HUES6 (cell line): Measurements from ENCODE around the gene KCNK5.

Source experiments
- H3K27ac ChIP-seq: 2 replicates; pipeline ENCODE4 v1.7.0; 2013; ENCODE audit warnings: low read depth, mild to moderate bottlenecking, low read length, inconsistent platforms
- H3K27me3 ChIP-seq: 2 replicates; pipeline ENCODE4 v1.6.1; 2013; ENCODE audit warnings: low read length; ENCODE audit not compliant: control insufficient read depth, insufficient read depth
- H3K36me3 ChIP-seq: 2 replicates; pipeline ENCODE4 v1.6.1; 2013; ENCODE audit warnings: low read length; ENCODE audit not compliant: control insufficient read depth, insufficient read depth
- H3K4me1 ChIP-seq: 2 replicates; pipeline ENCODE4 v1.6.1; 2013; ENCODE audit warnings: low read length; ENCODE audit not compliant: control insufficient read depth, insufficient read depth
- H3K4me3 ChIP-seq: 2 replicates; pipeline ENCODE4 v1.5.1; 2013; ENCODE audit warnings: low read depth, low read length
- H3K9ac ChIP-seq: one replicate; pipeline ENCODE4 v1.6.1; 2013; ENCODE audit warnings: mild to moderate bottlenecking, low read length
- H3K9me3 ChIP-seq: 2 replicates; pipeline ENCODE4 v1.6.1; 2013; ENCODE audit warnings: low read depth, low read length; ENCODE audit not compliant: control insufficient read depth, insufficient read depth

The KCNK5 gene

GRCh38 chr6:39204646-39205244 is 24.5 kb downstream of the KCNK5 start:
- H3K27me3 ChIP-seq = no peaks in the 10 kb centered on the region
- H3K4me1 ChIP-seq = peaks cover 71% of the 10 kb centered on the region
- H3K4me3 ChIP-seq = no peak overlapping the region
- H3K9ac ChIP-seq = peak overlapping the region; percentile 49
- H3K27ac ChIP-seq = no peak overlapping the region
- H3K9me3 ChIP-seq = no peaks in the 10 kb centered on the region
- no peaks in the 10 kb centered on the region for H3K36me3 ChIP-seq

DNA sequence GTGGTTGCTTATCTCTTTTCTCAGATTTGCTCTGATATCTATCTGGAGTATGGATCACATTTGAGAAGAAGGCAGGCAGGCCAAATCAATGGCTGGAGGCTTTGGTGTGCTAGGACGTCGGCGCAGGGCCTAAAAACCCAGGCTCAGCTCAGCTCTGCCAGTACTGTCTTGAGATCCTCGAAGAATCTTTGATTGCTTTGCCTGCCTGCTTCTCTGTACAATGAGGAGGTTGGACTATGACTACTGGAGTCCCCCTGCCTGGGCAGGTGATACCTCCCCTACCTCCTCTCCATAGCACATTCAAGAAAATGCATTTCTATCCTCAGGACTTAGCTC is 25.1 kb downstream of the KCNK5 start:
- Histone ChIP-seq H3K27me3 (no peaks in the 10 kb centered on the region), H3K36me3 (no peaks in the 10 kb centered on the region), H3K27ac (no peak overlapping the region), H3K4me3 (no peak overlapping the region), H3K9ac (no peak overlapping the region), H3K9me3 (no peaks in the 10 kb centered on the region), H3K4me1 (peaks cover 68% of the 10 kb centered on the region)

DNA sequence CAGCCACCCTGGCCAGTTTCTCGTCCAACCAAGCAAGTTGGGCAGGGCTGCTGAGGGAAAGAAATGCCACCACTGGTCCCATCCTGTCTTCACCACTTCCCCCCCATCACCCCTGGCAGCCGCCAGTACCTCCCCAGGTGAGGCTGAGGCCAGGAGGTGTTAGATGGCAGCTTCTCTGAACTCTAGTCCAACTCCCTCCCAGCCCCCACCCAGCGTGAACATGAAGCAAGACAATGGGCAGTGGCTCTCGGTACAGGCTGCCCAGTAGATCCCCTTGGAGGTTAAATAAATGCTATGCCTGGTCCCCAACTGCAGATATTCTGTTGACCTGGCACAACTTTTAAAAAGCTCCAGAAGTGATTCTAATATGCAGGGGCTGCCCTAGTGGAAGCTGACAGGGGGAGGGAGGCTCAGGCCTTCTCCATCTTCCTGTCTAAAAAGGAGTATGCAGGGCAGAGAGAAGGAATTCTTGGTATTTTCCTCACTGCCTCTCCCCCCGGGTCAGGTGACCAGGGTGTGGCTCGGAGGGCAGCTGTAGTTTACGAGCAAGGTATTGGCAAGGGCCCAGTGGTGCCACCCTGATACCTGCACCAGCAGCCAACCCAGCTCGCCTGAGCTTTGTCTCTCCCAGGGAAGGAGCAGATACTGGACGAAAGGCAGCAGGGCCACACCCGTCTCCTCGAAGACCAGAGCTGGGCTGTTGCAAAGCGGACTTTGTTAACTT is 25.7 kb downstream of the KCNK5 start:
- Histone ChIP-seq H3K9ac (no peak overlapping the region), H3K9me3 (no peaks in the 10 kb centered on the region), H3K4me3 (no peak overlapping the region), H3K27ac (no peak overlapping the region), H3K27me3 (no peaks in the 10 kb centered on the region), H3K36me3 (no peaks in the 10 kb centered on the region), H3K4me1 (peaks cover 64% of the 10 kb centered on the region)

- Histone ChIP-seq H3K9me3 (no peaks in the 10 kb centered on the region), H3K27me3 (no peaks in the 10 kb centered on the region), H3K4me1 (peaks cover 54% of the 10 kb centered on the region), H3K9ac (no peak overlapping the region), H3K4me3 (no peak overlapping the region), H3K36me3 (no peaks in the 10 kb centered on the region), H3K27ac (no peak overlapping the region)
These were observed 27.1 kb downstream of the KCNK5 start for GRCh38 chr6:39202166-39202565.

DNA sequence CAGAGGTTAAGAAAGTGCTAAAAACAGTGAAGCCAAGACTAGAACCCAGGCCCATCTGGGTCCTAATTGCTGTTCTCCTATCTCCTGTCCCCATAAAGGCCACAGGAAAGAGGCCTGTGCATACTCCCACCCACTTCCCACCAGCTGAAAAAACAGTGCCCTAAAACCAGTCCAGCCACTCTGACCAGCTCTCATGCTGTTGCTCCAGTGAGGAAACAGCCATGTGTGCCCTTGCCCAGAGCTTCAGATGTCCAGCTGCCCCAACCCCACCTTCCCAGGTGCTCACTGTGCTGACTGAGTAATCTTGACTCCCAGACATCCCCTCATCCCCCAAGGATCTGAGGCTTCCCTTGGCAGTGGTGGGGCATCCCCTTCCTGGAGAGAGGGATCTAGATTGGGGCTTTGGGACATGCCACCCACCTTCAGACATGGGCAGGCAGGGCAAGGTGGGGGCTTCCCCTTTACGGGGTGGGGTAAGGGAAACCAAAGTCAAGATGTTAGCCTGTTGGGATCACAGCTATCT is 28.7 kb downstream of the KCNK5 start:
- Histone ChIP-seq H3K36me3 (peaks cover 11% of the 10 kb centered on the region), H3K4me1 (peaks cover 41% of the 10 kb centered on the region), H3K9ac (no peak overlapping the region), H3K9me3 (no peaks in the 10 kb centered on the region), H3K4me3 (no peak overlapping the region), H3K27ac (no peak overlapping the region), H3K27me3 (no peaks in the 10 kb centered on the region)

DNA sequence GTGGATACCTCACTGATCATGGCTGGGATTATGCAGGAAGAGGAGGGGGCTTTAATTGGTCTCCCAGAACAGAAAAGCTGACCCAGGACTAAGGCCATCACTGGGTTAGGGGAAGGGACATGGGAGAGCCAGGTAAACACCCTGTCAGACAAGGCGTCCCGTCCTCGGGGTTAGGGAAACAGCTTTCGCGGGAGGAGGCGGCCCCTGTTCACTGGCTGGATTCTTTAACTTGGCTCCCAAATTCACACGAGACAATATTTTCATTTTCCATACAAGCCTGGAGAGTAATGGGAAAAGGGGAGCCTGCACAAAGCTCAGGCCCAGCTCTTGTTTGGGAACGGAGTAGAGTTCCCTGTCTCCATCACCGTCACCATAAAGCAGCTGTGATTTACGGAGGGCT is 29.3 kb downstream of the KCNK5 start:
- no peak overlapping the region for H3K27ac ChIP-seq
- no peak overlapping the region for H3K4me3 ChIP-seq
- no peak overlapping the region for H3K9ac ChIP-seq
- no peaks in the 10 kb centered on the region for H3K27me3 ChIP-seq
- no peaks in the 10 kb centered on the region for H3K9me3 ChIP-seq
- H3K36me3 ChIP-seq = peaks cover 17% of the 10 kb centered on the region
- H3K4me1 ChIP-seq = peaks cover 35% of the 10 kb centered on the region

GRCh38 chr6:39199231-39199940 is 29.9 kb downstream of the KCNK5 start:
- peaks cover 23% of the 10 kb centered on the region for H3K36me3 ChIP-seq
- H3K9me3 ChIP-seq = no peaks in the 10 kb centered on the region
- H3K27me3 ChIP-seq = no peaks in the 10 kb centered on the region
- no peak overlapping the region for H3K9ac ChIP-seq
- no peak overlapping the region for H3K4me3 ChIP-seq
- peaks cover 29% of the 10 kb centered on the region for H3K4me1 ChIP-seq
- no peak overlapping the region for H3K27ac ChIP-seq

DNA sequence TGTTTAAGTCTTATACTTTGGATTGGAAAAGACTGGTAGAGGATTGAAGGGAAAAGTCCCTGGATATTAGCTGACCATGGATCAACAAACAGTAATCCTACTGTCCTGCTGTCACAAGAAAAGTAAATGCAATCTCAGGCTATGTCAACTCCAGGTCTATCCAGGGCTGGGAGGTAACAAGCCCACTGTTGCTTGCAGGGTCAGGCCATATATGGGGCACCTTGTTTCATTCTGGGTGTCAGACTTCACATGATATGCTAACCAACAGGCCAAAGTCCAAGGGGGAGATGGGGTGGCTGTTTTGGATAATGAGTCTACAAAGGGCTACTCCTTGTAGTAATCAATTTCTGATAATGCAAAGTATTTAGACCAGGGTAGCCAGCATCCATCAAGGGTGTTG is 30.7 kb downstream of the KCNK5 start:
- Histone ChIP-seq H3K4me1 (peaks cover 26% of the 10 kb centered on the region), H3K36me3 (peaks cover 31% of the 10 kb centered on the region), H3K9ac (no peak overlapping the region), H3K27ac (no peak overlapping the region), H3K9me3 (no peaks in the 10 kb centered on the region), H3K4me3 (no peak overlapping the region), H3K27me3 (no peaks in the 10 kb centered on the region)

DNA sequence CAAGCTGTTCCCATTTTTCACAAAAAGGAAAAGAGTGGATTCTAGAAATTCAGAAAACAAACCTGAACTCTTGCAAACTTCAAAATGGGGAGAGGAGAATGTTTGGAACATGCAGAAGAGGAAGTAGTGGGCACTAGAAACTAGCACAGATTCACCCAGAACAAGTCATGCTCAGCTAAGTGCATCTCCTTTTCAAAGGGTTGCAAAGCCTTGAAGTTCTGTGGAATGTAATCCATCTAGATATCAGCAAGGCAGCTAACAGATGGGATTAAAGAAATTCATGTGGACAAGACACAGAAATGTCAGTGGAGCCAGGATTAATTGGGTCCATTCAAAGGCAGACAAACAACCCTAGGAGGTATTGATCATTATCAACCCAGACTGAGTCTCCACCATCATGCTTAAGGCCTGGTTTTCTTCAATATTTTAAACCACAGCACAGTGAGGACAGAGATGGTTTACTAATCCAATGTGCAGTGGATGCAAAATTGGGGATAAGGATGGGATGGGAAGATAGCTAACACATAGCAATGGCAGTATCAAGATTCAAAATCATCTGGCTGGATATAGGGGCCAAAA is 31.3 kb downstream of the KCNK5 start:
- no peak overlapping the region for H3K9ac ChIP-seq
- no peaks in the 10 kb centered on the region for H3K9me3 ChIP-seq
- no peak overlapping the region for H3K27ac ChIP-seq
- no peak overlapping the region for H3K4me3 ChIP-seq
- H3K27me3 ChIP-seq = no peaks in the 10 kb centered on the region
- H3K4me1 ChIP-seq = peaks cover 23% of the 10 kb centered on the region
- H3K36me3 ChIP-seq = peaks cover 36% of the 10 kb centered on the region

- Histone ChIP-seq H3K27me3 (no peaks in the 10 kb centered on the region), H3K4me3 (no peak overlapping the region), H3K36me3 (peaks cover 41% of the 10 kb centered on the region), H3K4me1 (peaks cover 18% of the 10 kb centered on the region; the same call in 1 of the 2 replicates), H3K9me3 (no peaks in the 10 kb centered on the region), H3K9ac (no peak overlapping the region), H3K27ac (no peak overlapping the region)
These were observed 31.8 kb downstream of the KCNK5 start for GRCh38 chr6:39197521-39197920.

DNA sequence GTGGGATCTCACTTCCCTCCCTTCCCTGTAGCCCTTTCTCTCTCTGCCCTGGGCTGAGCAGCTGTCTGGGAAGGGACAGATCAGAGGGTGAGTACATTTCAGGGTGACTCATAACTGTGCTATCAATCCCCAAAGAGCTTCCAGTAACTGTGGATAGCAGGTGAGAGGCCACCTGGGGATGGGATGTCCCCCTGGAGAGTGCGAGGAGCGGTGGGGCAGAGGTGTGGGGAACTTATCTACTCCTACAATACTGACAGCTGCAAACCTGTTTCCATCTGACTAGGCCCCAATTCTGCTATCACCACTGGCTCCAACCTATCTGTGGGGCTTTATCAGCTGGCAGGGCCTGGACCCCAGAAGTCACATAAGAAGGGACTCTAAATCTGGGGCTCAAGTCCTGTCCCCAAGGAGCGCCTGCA is 32.6 kb downstream of the KCNK5 start:
- H3K27ac ChIP-seq = no peak overlapping the region
- no peaks in the 10 kb centered on the region for H3K9me3 ChIP-seq
- H3K27me3 ChIP-seq = no peaks in the 10 kb centered on the region
- H3K4me3 ChIP-seq = no peak overlapping the region
- H3K4me1 ChIP-seq = peaks cover 18% of the 10 kb centered on the region; the same call in 1 of the 2 replicates
- no peak overlapping the region for H3K9ac ChIP-seq
- peaks cover 47% of the 10 kb centered on the region for H3K36me3 ChIP-seq
